DND-41 (cell line): ENCODE measurements around the gene HELZ.

Source experiments
- EZH2 ChIP-seq: IDR thresholded peaks from 3 replicates; pipeline ENCODE4 v1.6.1; 2012; ENCODE audit warnings: borderline replicate concordance, low read depth, mild to moderate bottlenecking, moderate library complexity, low read length, inconsistent platforms; ENCODE audit not compliant: severe bottlenecking
- TF ChIP-seq, protein P1 (sequence below): IDR thresholded peaks from 2 replicates; pipeline ENCODE4 v1.5.1; 2012; ENCODE audit warnings: borderline replicate concordance, low read length, moderate library complexity, mild to moderate bottlenecking; ENCODE audit not compliant: poor library complexity, severe bottlenecking; ENCODE audit errors: extremely low read depth

DNA sequence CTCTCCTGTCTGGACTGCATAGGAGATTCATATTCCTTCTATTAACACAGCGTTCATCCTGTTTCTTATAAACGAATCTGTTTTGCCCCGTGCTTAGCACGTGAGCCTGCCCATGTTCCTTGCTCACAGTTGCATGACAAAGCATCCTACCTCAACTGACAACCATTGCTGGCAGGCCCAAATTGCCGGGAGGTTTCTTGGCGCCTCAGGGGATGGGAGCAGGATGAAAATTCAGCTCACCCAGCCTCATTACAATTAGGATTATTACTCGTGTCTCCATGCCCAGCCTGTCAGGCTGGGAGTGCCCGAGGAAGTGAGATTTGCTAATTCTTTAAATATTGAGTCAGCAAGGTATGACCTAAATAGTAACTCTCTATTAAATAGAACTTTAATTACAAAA lies 36.7 kb upstream of the HELZ start:
- TF ChIP-seq, protein P1, sequence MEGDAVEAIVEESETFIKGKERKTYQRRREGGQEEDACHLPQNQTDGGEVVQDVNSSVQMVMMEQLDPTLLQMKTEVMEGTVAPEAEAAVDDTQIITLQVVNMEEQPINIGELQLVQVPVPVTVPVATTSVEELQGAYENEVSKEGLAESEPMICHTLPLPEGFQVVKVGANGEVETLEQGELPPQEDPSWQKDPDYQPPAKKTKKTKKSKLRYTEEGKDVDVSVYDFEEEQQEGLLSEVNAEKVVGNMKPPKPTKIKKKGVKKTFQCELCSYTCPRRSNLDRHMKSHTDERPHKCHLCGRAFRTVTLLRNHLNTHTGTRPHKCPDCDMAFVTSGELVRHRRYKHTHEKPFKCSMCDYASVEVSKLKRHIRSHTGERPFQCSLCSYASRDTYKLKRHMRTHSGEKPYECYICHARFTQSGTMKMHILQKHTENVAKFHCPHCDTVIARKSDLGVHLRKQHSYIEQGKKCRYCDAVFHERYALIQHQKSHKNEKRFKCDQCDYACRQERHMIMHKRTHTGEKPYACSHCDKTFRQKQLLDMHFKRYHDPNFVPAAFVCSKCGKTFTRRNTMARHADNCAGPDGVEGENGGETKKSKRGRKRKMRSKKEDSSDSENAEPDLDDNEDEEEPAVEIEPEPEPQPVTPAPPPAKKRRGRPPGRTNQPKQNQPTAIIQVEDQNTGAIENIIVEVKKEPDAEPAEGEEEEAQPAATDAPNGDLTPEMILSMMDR: no peak
- no peak for TF ChIP-seq EZH2
